ENCODE data around the gene ARHGAP10.
"Not testable (repeated sequence)": the region's sequence is repeated elsewhere in the genome, so short reads cannot be mapped to it uniquely, and the experiment has no call there.

Gene ARHGAP10

GRCh38 chr4:148075438-148075837 is 343.6 kb downstream of the ARHGAP10 start:
- DNase-seq = no peak

DNA sequence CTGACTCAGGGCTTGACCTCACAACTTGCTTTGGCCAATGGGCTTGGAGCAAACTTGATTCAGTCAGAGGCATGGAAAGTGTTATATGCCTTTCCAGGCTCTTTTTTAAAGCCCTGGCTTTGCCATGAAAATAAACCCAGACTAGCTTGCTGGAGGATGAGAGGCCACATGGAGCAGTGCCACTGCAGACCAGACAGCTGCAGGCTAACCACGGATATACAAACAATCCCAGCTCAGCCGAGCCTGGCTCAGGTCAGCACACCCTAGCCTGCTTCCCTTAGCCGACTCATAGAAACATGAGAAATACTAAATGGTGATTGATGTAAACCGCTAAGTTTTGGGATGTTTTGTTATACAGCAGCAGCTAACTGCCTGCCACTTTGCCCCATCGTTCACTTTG is 345.1 kb downstream of the ARHGAP10 start:
- DNase-seq = no peak

- no peak for DNase-seq
Observed at GRCh38 chr4:148077581-148077980, 345.7 kb downstream of the ARHGAP10 start.

DNA sequence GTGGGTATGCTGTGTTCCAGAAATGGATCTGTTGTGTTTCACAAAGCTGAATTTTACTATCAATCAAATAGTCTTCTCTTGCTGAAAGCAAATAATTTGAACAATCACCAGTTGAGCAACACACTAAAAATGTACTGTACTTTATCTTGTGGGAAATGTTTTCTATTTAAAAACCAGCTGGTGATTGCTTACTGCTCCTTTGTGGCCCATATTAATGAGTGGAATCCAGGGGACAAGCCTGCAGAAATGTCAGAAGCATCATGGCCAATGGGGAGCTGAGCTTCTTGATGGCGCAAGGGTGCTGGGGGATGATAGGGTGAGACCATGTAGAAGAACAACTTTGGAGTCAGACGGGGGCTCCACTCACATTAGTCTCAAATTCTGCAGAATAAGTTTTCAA is 346.2 kb downstream of the ARHGAP10 start:
- no peak for DNase-seq

DNA sequence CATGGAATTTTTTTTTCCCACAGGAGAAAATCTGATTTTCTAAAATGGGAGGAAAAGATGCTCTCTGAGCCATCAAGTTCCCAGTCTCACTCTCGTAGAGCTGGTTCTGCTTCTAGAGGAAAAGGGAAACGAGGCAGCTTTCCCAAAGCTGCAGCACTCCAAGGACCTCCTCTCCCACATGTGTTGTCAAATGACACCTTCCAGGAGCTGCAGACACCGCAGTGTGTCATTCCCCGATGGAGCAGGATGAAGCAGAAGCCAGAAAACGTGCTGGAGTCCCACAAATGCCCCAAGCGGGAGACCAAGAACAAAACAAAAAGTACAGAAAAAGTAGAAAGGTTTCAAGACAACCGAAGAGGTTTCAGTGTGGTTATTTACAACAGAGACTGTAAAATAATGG is 348.1 kb downstream of the ARHGAP10 start:
- no peak for DNase-seq

GRCh38 chr4:148081267-148081666 is 349.4 kb downstream of the ARHGAP10 start:
- no peak for DNase-seq

- no peak for DNase-seq
Observed at GRCh38 chr4:148081745-148082144, 349.9 kb downstream of the ARHGAP10 start.

DNA sequence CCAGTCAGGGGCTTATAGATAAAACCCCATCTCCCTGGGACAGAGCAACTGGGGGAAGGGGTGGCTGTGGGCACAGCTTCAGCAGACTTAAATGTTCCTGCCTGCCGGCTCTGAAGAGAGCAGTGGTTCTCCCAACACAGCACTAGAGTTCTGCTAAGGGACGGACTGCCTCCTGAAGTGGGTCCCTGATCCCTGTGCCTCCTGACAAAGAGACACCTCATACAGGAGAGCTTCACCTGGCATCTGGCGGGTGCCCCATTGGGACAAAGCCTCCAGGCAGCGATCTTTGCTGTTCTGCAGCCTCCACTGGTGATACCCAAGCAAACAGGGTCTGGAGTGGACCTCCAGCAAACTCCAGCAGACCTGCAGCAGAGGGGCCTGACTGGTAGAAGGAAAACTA is 351.2 kb downstream of the ARHGAP10 start:
- DNase-seq = not testable (repeated sequence)

- DNase-seq = no peak
Observed at GRCh38 chr4:148089624-148090023, 357.7 kb downstream of the ARHGAP10 start.

DNA sequence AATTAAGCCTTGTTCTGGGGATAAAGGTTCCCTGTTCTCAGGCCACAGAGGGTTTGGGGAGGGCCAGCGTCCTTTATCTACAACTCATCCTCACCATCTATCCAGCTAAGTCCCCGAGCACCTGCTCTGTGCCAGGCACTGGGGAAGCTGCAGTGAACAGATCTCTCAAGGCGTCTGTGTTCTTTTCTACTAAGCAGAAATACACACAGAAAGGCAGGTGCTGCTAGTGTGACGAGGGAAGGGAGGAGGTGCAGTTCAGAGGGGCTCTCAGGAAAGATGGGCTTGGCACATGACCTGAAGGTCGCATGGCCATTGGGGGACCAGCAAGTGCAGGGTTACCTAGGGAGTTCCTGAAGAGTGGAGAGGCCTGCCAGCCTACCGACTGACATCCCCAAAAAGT is 358.1 kb downstream of the ARHGAP10 start:
- no peak for DNase-seq

GRCh38 chr4:148090503-148091476 is 358.9 kb downstream of the ARHGAP10 start:
- DNase-seq = no peak

GRCh38 chr4:148091896-148092295 is 360.0 kb downstream of the ARHGAP10 start:
- no peak for DNase-seq

- DNase-seq = no peak
Observed at GRCh38 chr4:148092316-148093014, 360.6 kb downstream of the ARHGAP10 start.

- DNase-seq = no peak
Observed at GRCh38 chr4:148093065-148093464, 361.2 kb downstream of the ARHGAP10 start.

GRCh38 chr4:148094149-148094548 is 362.3 kb downstream of the ARHGAP10 start:
- no peak for DNase-seq

DNA sequence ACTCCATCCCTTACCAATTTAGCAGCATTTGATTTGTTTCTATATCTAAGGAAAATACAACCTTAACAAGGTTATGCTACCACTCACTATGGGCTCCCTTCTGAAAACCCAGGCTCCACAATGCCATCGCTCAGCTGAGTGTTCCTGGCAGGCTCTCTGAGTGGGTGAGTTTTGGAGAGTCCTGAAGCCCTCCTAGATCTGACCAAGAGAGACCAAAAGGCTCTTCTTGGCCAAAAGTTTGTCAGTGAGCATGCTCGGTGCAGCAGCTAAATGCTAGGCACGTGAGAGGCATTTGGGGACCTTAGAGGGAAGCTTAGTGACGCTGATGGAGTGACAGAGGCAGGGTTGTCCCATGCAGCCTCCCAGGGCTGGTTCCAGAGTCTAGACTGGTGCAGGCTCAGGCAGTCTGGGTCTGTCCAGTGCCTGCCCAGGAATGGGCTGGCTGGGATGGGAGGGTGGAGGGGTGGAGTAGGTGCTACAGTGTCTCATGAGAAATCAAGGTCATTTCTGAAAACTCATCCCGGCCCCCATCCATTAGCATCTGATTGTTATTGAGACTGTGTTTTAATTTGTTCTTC is 363.5 kb downstream of the ARHGAP10 start:
- DNase-seq = no peak

- no peak for DNase-seq
Observed at GRCh38 chr4:148097801-148098200, 365.9 kb downstream of the ARHGAP10 start.

GRCh38 chr4:148101235-148101634 is 369.3 kb downstream of the ARHGAP10 start:
- no peak for DNase-seq

- DNase-seq = no peak
Observed at GRCh38 chr4:148101790-148102189, 369.9 kb downstream of the ARHGAP10 start.

GRCh38 chr4:148103597-148104355 is 371.9 kb downstream of the ARHGAP10 start:
- DNase-seq = no peak

DNA sequence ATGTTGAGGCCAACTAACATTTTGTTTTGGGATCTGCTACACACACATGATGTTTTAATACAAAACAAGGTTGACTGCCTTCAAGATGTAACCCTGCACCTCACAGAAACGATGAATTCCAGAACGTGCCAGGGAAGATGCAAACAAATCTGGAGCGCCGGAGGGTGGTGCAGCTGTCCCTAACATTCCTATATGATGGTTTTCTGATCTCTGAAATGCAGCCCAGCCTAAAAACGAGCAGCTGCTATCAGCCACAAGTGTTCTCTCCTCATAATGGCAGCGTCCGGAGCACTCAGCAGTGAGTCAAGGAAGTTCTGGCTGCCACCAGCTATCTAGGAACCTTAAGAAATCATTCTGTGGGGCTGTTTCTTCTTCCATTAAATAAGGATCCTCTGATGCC is 376.9 kb downstream of the ARHGAP10 start:
- DNase-seq = no peak

GRCh38 chr4:148109216-148109615 is 377.3 kb downstream of the ARHGAP10 start:
- no peak for DNase-seq

DNA sequence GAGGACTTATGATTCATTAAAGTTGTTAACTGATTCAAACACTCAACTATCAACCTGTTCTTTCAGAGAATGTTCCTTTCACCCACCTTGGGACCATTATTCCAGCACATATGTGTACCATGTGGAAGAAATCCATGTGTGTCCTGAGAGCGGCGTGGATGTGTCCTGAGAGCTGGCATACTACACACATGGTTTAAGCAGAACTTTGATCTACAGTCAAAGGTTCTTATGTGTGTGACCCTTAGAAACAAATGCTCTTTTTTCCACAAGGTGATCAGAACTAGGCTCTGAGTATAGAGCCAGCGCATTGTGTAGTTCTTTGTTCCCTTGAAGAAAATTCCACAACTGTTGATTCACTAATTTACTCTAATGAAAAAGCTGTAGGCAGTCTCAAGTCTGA is 378.3 kb downstream of the ARHGAP10 start:
- no peak for DNase-seq

All from activated CD4-positive, alpha-beta T cell treated with anti-CD3 and anti-CD28 coated beads, Interleukin-2, amount 50 U/mL, for 4 hours (primary cell).